Endothelial cell of hepatic sinusoid (primary cell): ENCODE data around the gene MMEL1.

Experiments
- in situ Hi-C: cut with HindIII; loops from 2 replicates; pipeline ENCODE4 v1.10.0; 2017; ENCODE audit warnings: low sequenced_read_pairs

MMEL1 gene

GRCh38 chr1:2605509-2606395 lies 27.1 kb downstream of the MMEL1 start:
- in situ Hi-C loops, result no loop called here

- in situ Hi-C loops, result no loop called here
These were observed 27.8 kb downstream of the MMEL1 start for GRCh38 chr1:2604844-2605508.

GRCh38 chr1:2604156-2604843 lies 28.5 kb downstream of the MMEL1 start:
- in situ Hi-C loops, result no loop called here

- in situ Hi-C loops, result no loop called here
These were observed 29.2 kb downstream of the MMEL1 start for GRCh38 chr1:2603521-2604155.

- in situ Hi-C loops, result no loop called here
These were observed 29.8 kb downstream of the MMEL1 start for GRCh38 chr1:2602866-2603520.

GRCh38 chr1:2602311-2602835 lies 30.4 kb downstream of the MMEL1 start:
- in situ Hi-C loops, result no loop called here

GRCh38 chr1:2601721-2602303 lies 31.0 kb downstream of the MMEL1 start:
- in situ Hi-C loops, result no loop called here

- in situ Hi-C loops, result no loop called here
These were observed 34.4 kb downstream of the MMEL1 start for GRCh38 chr1:2598329-2598931.

- in situ Hi-C loops, result no loop called here
These were observed 35.1 kb downstream of the MMEL1 start for GRCh38 chr1:2597441-2598328.

GRCh38 chr1:2596530-2597333 lies 36.1 kb downstream of the MMEL1 start:
- in situ Hi-C loops, result no loop called here

- in situ Hi-C loops, result no loop called here
These were observed 36.8 kb downstream of the MMEL1 start for GRCh38 chr1:2595812-2596529.

GRCh38 chr1:2595261-2595811 lies 37.5 kb downstream of the MMEL1 start:
- in situ Hi-C loops, result no loop called here

- in situ Hi-C loops, result no loop called here
These were observed 38.1 kb downstream of the MMEL1 start for GRCh38 chr1:2594641-2595131.

GRCh38 chr1:2594001-2594640 lies 38.7 kb downstream of the MMEL1 start:
- in situ Hi-C loops, result no loop called here

GRCh38 chr1:2593251-2593878 lies 39.5 kb downstream of the MMEL1 start:
- in situ Hi-C loops, result no loop called here

GRCh38 chr1:2592672-2593071 lies 40.1 kb downstream of the MMEL1 start:
- in situ Hi-C loops, result no loop called here
